NCI-H446 (cell line): ENCODE results near the gene WDFY4.

Experiments
- DNase-seq, 2 experiments: peaks; one replicate each; lab custom pipeline; 2025; lab: John Stamatoyannopoulos, UW

The WDFY4 gene

DNA sequence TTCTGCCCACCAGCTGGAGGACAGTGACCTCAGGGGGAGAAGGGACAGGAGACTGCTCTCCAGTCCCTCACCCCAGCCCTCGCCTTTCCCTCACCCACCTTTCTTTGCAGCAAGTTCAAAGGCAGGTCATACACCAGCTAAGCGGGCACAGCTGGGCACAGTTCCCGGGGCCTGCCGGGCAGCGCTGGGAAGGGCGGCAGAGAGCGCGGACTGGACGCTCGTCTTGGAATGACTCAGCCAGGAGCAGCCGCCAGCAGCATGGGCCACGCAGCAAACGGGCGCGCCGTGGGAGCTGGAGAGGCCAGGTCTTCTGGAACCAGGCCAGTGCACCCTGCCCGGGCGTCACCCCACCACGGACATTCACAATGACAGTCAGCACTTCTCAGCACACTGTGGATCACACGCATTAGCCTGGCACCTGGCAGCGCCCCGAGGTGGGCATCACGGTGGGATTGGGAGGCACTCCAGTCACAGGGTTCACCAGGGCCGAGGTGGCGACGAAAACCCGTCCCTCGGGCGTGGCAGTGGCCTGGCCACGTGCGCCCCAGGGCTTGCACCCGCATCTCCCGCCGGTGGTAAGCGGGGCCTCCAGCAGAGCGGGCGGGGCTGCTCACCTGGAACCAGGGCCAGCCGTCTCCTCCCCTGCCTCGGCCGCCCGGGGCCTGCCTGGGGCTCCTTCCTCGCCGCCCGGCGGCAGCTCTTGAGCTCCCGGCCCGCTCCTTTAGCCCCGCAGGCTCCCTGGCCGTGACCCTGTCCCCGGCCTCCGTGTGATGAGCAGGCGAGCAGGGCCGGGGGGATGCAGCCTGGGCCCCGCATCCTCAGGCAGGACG lies 29.0 kb upstream of the WDFY4 start:
- no peak for DNase-seq

- DNase-seq, result peak; percentile 16 to 72
Measured at GRCh38 chr10:48656241-48656913, 28.3 kb upstream of the WDFY4 start.

- DNase-seq, result no peak
Measured at GRCh38 chr10:48656914-48657305, 27.8 kb upstream of the WDFY4 start.

- no peak for DNase-seq
Measured at GRCh38 chr10:48657416-48657815, 27.3 kb upstream of the WDFY4 start.

DNA sequence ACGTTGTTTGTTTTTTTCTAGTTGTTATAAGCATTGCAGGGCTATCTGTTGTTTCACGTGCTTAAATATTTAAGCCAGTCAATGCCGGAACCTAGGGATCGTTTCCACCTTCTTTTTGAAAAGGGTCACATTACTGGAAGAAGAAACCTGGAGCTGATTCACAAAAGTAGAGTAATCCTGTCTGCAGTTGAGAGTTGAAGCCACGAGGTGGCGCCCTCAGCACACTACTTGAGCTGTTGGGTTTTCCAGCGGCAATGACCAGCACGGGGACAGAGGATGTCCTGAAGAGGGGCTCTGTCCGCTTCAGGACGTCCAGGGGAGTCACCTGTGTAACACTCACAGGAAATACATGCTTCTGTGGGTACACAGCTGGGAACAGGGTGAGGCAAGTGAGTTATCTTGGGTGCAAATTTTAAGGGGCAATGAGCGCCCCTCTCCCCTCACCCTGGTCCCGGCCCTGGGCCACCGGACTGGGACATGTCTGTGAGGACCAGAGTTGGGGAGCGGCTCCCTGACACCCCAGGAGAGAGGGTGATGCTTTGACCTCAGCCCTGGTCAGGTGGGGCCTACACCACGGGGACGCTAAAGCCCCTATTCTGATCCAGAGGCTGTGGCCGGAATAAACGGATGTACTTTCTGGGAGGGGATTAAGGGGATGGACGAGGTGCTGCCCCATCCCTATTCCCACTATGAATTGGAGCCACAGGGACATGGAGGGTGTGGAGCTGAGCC lies 26.3 kb upstream of the WDFY4 start:
- peak in 1 of 2 experiments; percentile 56 for DNase-seq

- no peak for DNase-seq
Measured at GRCh38 chr10:48658975-48659269, 25.8 kb upstream of the WDFY4 start.

GRCh38 chr10:48659790-48660189 lies 24.9 kb upstream of the WDFY4 start:
- no peak for DNase-seq

DNA sequence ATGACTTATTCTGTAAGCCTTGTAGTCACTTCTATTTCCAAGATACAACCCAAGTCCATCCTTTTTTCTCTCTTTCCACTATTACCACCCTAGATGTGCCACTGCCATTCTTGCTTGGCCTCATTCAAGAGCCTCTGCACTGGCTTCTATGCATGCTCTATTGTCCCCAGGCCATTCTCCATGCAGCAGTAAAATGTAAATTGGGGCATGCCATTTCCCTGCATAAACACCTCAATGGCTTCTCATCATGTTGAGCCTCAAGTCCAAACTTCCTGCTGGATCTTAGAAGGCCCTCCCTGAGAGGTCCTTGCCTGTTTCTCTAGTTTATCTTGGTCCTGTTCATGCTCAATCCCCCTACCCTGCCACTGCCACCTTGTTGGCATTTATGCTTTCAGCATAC lies 23.2 kb upstream of the WDFY4 start:
- no peak for DNase-seq

DNA sequence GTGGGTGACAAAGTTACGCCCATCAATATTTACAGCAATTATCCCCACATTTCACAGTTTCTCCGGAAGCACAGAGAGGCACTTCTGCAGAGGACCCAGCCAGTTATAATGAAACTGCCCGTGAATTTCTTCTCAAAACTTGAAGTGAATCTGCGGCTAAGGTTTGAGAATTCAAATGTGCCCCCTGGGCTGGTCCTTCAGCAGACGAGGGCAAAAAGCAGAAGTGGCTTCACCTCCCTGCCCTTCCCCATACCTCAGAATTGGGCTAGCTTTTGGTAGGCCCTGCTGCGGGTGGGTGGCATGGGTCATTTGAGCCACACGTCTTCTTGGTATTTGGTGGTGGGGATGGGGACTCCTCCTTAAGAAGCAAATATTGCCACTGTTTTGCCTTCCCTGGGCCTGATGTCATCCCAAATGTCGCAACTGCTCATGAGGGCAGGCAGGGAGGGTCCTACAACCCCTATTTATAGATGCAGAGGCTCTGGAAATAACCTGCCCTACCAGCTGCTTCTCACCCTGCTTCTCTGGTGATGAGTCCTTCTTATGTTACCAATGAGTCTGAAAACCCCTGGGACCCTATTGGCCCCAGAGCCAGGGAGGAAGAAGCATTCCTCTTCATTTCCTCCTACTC lies 16.6 kb upstream of the WDFY4 start:
- no peak for DNase-seq

GRCh38 chr10:48670978-48671913 lies 13.4 kb upstream of the WDFY4 start:
- DNase-seq, result no peak

DNA sequence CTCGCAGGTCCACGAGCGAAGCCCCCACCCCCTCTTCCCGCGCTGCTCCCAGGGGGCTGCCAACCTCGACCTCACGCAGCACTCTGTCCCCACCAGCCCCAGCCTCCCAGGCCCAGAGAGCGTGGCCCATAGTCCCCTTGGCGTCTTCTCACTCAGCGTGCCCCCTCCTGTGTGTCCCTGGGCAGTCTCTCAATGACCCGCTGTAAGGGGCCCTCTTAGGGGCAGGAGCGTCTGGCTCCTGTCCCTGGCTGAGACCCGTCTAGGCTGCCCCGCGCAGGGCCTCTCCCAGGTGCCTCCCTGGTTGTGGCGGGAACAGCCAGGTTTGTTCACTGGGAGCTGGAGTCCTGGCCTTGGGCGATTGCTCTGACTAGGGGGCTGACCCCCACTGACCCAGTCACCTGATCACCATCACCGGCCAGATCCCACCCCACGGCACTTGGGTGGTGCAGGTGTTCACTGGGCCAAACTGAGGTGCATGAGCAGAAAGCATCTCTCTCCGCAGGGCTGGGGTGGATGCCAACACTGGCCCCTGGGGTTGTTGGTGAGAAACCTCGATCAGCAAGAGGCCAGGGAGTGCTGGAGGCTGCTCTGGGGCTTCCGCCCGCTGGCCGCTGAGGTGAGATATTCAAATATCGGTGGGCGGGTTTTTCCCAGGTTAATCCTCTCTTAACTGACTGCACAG lies 12.6 kb upstream of the WDFY4 start:
- DNase-seq, result no peak

DNA sequence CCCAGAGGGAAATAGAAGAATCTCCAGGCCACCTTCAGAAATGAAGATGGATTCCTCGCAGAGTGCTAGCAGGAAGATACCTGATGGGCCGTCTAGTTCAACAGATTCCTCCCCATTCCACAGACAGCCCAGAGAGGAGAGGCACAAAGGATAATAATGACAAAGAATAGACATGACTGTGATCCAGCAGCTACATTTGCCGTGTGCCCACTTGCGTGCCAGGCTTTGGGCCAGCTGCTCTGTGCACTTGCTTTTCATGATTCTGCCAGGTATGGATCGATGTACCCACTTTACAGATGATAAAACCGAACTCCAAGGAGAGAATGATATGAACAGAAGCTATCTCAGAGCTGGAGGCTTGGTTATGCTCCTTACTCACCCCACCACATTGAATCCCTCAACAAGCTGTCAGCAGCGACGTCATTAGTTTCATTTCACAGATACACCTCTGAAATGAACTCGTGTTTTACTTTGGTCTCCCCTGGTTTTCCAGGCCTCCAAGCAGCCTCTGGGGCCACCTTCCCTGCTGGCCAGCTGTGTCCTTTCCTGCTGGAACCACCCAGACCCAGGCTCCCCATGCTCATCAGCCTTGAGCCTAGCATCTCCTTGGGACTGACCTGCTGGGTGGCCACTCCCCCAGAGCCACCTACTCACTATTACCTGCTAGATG lies 11.9 kb upstream of the WDFY4 start:
- no peak for DNase-seq

DNA sequence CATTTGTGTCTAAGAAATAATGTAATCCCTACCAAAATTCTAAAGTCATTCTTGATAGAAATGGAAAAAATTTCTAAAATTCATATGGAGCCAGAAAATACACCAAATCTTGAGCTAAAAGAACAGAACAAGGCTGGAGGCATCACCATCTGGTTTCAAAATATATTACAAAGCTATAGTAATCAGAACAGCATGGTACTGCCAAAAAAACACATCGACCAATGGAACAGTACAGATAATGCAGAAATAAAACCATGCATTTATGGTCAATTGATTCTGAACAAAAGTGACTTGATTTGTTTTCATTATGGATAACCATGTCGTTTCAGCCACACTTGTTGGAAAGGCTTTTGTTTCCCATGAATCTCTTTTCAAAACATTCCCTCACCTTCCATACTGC lies 7.0 kb upstream of the WDFY4 start:
- DNase-seq, result no peak

- no peak for DNase-seq
Measured at GRCh38 chr10:48678041-48678440, 6.6 kb upstream of the WDFY4 start.

DNA sequence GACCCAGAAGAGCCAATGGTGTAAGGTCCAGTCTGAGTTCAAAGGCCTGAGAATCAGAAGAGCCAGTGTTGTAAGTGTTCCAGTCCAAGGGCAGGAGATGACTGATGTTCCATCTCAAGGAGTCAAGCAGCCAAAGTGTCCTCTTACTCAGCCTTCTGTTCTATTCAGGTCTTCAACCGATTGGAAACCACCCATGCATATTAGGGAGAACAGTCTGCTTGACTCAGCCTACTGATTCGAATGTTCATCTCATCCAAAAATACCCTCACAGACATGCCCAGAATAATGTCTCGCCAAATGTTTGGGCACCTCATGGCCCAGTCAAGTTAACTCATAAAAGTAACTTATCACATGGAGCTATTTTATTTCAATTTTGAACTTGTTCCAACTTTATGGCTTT lies 2.9 kb upstream of the WDFY4 start:
- no peak for DNase-seq

DNA sequence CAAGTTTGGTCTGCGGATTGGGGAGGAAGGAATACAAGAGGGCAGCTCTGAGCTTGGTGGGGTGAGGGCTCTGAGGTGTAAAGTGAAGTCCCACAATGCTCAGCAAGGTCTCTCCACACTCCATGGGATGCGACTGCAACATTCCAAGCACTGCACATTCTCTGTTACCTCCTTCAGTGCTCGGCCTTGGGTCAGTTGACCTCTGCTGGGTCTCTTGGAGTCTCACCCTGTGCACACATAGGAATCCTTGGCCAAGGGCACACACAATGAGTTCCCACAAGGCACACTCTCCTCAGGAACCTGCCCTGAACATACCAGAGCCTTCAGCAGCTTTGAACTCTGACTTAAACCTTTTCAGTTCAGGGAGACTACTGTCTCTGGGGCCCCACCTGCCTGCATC lies 2.4 kb upstream of the WDFY4 start:
- DNase-seq, result no peak

DNA sequence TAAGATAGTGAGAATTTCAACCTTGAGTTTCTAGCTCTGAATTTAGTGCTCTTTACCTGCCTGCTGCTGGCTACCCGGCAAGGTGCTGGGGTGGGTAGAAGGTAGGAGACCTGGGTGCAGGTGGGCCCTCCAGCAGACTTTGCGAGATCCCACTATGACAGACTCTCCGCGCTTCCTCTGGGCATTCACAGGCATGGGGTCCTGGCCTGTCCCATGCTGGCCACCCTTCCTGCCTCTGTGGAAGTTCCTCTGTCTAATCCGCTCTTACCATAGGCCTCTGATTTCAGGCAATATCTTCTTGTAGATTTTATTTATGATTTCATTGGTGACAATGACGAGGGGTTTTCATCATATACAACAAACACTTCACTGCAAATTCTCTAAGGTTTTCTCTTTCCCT lies 1.2 kb upstream of the WDFY4 start:
- no peak for DNase-seq

DNA sequence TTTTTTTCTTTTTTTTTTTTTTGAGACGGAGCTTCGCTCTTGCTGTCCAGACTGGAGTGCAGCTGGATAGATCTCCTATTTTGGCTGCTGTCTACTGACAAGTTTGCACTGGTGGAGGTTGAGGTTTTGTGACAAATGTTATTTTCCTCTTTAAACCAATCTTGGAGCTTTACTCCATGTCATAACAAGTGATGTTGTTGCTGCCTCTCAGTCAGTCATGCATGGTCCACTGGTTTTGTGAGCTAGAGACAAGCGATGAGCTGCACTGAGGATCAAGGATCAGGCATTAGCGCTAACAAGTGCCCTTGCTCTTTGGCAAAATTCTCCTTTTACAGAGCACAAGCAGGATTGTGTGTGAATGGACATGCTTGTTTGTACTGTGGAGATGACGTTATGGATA lies 805 bp upstream of the WDFY4 start:
- no peak for DNase-seq

- no peak for DNase-seq
Measured at GRCh38 chr10:48684463-48684791, 246 bp upstream of the WDFY4 start.

- DNase-seq, result no peak
Measured at GRCh38 chr10:48685731-48686130, 1.1 kb downstream of the WDFY4 start.
